AML-193 (cell line): Measurements from ENCODE around the gene FAM89B.
A peak's percentile ranks its signal among the peaks of the same experiment; 100 is the strongest.

Experiments
- DNase-seq, 2 experiments: peaks; one replicate each; lab custom pipeline; 2025; lab: John Stamatoyannopoulos, UW

FAM89B gene

DNA sequence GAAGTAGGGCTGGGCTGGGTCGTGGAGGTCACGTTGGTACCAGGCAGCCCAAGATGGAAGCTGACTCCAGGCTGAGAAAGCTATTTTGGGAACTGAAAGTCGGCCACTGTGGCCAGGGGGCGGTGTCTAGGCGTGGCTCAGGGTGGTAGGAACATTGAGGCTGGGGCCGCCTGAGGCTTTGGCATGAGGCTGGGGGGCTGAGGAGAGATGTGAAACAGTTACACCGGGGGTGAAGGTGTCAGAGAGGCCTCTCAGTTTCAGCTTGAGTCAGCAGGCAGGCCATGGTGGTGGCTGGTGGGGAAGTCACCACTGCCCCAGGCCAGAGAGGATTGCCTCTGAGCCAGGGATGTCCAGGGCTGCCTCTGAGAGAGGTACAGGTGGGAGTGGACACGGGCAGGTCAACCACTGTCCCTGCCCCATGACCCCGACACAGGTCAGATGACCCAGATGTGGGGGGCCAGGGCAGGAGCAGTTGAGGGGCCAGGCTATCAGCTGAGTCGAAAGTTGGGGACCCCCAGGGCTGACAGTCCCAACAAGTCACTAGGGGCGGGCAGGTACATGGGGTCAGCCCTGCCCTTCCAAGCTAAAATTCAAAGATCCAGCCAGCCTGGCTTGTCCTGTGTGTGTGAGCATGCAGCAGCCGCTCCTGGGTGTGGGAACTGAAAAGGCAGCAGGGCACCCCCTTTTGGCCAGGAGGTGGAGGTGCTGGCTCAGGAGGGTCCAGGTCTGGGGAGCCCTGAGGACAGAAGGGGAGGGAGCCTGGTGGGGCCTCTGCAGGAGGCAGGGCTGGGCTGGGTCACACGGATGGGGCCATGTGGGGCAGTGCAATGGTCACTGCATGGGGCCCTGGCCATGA lies 16.1 kb downstream of the FAM89B start:
- DNase-seq: peak; percentile 52 to 66

DNA sequence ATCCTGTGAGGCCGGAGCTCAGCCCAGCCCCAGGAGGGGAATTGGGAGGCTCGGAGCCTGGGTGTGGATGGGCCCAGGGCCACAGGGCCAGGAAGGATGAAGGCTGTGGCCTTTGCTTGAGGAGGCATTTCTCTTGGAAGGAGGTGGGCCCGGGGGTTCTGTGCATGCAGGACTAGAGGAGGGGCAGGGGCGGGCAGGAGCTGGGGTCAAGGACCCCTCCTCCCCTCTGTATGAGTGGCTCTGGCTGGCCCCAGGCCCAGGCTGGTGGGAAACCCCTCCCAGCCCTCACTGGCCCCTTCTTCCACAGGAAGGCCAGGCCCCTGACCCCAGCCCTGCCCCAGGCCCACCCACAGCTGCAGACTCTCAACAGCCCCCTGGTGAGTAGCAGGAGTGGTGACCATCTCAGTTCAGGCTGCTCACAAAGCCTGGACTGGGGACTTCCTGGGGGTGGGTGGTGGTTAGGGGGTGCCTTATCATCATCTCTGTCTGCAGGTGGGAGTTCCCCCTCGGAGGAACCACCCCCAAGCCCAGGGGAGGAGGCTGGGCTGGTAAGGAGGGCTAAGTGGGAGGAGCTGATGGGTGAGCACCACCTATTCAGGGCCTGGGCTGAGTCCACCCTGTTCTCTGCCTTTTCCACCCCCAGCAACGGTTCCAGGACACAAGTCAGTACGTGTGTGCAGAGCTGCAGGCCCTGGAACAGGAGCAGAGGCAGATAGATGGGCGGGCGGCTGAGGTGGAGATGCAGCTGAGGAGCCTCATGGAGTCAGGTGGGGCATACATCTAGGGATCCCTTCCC lies 17.3 kb downstream of the FAM89B start:
- no peak for DNase-seq

DNA sequence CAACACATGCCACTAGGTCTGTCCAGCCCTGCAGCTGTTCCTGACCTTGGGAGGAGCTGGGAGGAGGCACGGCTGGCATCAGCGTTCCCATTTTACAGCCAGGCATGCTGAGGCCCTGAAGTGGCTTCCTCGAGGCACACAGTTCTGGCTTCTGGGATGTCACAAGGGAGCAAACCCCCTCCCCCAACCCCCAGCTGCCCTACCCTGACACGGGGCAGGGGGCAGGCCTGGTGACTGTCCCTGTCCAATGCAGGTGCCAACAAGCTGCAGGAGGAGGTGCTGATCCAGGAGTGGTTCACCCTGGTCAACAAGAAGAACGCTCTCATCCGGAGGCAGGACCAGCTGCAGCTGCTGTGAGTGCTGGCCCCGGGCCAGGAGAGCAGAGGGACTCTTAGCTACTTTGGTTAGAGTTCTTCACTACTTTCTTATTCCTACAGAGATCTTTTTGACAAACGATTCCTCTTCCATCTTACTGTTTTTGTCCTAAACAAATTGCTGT lies 18.0 kb downstream of the FAM89B start:
- DNase-seq: no peak

DNA sequence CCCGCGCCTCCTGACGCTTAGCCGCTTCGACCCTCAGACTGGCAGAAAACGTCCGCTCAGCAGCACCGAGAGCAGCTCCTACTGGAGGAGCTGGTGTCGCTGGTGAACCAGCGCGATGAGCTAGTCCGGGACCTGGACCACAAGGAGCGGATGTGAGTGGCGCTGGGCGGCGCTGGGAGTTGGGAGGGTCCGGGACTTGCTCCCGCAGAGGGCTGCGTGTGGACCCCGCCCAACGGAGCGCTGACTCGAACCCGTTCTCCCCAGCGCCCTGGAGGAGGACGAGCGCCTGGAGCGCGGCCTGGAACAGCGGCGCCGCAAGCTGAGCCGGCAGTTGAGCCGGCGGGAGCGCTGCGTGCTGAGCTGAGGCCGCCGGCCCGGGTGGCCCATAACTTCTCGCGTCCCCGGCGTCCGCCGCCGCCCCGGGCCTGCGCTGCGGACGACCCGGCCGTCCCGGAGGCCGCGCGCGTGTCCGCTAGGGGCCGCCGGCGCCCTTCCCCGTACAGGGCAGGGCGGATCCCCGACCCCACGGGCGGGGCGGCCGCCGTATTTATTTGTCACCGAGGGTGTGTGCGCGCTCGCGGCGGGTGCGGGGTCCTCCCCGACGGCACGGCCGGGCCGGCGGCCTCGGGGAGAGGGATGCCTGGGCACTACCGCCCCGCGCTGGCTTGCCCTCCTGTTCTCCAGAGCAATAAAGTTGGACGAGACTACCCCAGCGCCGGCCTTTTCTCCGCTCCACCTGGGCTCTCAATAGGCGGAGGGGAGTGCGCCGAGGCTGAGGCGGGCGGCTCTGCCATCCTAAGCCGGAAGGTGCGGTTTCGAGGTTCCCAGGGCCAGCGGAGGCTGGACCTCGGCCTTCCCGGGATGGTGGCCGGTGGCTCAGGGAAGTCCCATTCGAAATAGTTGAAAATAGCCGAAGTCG lies 19.9 kb downstream of the FAM89B start:
- no peak for DNase-seq

DNA sequence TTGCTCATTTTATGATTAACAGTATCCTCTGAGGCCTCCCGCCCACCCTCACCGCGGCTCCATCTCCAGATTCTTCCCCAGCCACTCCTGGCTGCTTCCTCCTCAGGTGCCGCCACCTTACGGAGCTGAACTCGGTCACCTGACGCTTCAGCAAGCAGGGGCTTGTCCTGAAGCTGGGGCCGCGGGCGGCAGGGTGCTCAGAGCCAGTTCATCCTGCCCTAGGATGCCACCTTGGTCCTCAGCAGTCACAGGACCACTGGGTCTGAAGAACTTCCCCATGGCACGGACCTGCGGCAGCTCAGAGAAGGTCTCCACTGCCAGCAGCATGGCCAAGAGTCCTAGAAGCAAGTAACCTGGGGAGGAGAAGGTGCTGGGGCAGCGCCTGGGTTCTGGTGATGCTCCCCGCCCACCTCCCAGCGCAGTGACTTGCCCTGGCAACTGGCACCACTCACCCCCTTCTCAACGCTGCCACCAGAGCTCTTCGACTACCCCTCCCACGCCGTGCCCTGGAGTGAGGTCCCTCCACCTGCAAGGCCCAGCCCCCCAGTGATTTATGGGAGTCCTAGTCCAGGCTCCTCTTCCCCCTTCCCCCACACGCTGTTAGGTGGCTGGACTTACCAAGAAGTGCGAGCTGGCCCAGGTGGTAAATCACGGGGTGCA lies 20.6 kb downstream of the FAM89B start:
- DNase-seq: no peak

DNA sequence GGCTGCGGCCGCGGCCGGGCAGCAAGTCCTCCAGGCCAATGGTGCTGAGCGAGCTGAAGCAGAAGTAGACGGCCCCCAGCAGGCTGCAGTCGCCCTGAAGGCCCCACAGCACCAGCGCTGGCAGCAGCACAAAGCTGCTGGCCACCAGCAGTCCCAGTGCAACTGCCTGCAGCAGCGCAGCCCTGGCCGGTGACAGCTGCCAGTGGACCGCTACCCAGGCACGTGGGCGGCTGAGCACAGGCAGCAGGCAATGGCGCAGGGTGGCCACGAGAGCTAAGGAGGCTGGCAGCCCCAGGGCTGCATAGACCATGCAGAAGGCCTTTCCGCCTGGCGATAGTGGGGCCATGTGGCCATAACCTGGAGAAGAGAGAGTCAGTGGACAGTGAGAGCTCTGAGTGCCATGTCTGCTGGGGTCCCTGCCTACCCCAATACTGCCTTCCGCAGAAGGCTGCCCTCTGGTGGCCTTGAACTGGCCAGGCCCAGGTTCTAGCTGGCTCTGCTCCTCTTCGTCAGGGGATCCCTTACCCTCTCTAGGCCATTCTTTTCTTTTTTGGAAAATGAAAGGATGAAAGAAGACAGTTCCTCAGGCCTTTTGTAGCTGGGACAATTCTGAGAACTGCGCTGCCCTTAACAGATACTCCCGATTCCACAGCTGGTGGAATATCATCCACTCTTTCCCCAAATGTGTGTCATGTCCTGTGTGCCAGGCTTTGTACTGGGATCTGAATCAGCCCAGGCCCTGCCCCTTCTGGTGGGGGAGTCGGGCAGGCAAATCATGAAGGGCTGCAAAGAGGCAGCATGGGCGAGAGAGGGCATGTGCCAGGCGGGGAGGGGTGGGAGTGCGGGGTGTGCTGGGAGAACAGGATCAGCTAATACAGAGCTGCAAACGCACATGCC lies 21.4 kb downstream of the FAM89B start:
- DNase-seq: peak in 1 of 2 experiments; percentile 11

DNA sequence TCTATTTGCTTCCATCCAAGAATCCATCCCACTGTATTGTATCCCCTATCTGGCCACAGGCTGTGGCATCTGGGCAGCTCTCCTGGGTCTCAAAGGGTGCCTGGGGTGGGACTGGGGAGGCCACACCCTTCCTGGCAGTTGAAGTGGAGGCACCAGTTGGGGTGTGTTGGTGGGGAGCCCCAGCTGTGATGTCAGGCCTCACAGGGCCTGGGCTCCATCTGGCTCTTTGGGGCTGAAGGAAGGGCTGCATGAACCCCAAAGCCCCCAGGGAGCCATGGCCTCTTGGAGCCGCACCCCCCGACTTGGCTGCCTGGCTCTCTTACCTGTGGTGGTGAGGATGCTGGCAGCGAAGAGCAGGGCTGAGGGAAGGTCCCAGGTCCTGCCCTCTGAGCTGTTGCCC lies 22.8 kb downstream of the FAM89B start:
- no peak for DNase-seq

DNA sequence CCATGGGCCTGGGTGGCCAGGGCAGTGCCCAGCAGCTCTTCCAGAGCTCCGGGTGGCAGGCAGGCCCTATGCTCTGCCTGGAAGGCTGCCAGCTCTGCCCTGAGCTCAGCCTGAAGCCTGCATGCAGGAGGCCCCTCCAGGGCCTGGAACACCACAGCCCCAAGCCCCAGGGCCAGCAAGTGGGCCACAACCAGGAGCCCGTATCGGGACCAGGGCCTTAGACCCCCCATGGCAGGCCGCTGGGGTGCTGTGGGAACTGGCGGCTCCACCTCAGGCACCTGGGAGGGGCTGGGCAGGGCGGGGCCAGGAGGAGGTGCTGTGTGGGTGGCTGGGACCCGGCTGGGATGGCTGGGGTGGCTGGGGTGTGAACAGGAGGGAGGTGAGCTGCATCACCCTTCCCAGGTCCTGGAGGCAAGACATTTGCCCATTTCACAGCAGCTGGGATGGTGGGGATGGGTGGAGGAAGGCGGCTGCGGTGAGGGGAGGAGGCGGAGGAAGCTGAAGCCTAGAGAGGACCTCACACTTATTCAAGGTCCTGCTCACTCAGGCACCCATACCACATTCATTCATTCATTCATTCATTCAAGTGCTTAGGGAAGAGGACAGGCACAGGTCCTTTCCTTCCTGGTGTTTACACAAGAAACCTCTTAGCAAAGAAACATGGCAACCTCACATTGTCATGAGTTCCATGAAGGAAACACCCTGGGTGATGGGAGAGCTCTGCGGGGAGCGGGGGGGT lies 23.4 kb downstream of the FAM89B start, which contains the start of gene KCNK7:
Gene KCNK7 (minus strand): TSS at position 258 of the 739 bp plus-strand sequence. CDS start 28 bp downstream, at position 230.
- DNase-seq: no peak

DNA sequence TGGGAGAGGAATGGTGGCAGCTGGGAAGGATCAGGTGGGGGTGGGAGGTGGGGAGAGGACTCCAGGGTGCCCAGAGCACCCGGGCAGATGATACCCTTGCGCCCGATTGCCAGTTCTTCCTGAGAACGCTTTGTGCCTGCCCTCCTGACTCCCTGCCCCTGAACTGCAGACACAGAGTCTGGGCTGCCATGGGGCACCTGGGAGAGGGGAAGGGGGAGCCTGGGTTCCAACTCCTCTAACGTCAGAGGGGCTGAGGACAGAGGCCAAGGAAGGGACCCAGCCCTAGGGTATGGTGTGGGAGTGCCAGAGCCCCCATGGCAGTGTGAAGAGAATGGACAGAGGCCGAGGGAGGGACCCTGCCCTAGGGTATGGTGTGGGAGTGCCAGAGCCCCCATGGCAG lies 24.2 kb downstream of the FAM89B start:
- no peak for DNase-seq

DNA sequence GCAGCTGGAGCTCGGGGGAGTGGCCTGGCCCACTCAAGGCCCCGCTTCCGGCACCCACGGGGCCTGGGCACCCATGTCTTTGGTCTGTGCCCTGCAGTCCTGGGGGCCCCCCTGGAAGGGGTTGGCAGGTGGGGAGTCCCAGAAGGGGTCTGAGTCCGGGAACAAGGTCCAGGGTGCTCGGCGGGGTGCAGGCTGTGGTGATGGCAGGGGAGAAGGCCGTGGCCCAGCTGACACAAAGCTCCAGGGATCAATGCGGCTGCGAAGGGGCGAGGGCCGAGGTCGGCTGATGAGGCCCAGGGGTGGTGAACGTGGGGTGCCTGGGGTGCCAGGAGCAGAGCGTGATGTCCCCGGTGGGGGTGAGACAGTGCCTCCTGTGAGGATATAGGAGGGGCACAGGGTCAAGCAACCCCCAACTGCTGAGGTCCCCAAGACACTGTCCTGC lies 25.9 kb downstream of the FAM89B start:
- no peak for DNase-seq

DNA sequence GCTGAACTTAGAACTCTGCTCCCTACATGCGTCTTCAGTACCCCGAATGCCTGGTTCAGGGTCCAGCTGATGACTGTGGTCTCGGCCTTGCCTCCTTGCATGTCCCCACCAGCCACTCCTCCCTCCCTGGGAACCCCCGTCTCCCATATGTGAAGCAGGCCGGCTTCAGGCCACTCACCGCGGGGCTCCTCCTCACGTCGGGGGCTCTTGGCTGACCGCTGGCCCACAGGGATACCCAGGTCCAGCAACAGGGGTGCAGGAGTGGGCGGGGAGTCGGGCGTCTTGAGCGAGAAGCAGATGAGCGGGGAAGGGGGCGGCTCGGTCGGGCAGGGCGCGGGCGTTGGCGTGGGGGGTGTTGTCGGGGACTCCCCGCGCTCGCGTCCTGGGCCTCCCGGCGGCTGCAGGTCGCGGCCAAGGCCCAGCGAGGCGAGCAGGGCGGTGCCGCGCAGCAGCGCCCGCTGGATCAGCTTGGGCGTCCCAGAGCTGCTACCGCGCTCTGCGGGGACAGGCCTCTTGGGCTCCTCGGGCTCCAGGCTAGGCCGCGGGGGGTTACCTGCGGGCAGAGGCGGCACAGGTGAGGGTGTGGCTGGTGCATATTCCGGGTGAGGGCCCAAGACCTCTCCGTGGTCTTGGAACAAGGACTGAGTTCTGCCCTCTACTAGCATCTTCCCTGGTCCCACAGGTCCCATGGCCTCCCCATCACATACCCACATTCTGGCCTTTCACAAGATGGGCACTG lies 27.0 kb downstream of the FAM89B start:
- no peak for DNase-seq

DNA sequence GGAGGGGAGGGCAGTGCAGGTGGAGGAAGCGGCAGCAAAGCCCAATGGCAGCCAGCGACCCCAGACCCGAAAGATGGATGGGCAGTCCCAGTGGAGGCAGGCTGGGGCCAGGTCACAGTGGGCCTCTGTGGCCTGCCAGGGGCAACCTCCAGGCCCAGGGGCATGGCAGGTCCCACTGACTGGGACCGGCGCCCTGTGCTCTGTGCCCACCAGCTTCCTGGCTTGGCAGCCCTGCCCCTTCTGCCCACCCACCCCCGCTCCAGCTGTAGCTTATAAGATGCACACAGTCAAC lies 27.6 kb downstream of the FAM89B start:
- no peak for DNase-seq

DNA sequence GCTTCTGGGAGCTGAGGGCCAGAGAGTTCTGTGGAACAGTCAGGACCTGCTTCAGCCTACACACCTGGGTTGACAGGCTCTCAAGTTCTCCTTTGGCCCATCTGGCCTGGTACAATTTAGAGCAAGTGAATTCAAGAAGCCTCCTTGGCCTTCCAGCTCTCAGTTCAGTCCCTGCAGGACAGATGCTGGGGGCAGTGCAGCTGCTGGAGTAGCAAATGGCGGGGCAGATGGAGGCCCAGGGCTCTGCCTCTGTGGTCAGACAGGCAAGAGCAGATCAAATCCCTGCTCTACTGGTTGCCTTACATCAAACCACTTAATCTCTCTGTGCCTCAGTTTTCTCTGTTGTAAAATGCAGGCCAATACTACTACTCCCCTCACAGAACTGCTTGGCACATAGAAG lies 31.9 kb downstream of the FAM89B start:
- no peak for DNase-seq

DNA sequence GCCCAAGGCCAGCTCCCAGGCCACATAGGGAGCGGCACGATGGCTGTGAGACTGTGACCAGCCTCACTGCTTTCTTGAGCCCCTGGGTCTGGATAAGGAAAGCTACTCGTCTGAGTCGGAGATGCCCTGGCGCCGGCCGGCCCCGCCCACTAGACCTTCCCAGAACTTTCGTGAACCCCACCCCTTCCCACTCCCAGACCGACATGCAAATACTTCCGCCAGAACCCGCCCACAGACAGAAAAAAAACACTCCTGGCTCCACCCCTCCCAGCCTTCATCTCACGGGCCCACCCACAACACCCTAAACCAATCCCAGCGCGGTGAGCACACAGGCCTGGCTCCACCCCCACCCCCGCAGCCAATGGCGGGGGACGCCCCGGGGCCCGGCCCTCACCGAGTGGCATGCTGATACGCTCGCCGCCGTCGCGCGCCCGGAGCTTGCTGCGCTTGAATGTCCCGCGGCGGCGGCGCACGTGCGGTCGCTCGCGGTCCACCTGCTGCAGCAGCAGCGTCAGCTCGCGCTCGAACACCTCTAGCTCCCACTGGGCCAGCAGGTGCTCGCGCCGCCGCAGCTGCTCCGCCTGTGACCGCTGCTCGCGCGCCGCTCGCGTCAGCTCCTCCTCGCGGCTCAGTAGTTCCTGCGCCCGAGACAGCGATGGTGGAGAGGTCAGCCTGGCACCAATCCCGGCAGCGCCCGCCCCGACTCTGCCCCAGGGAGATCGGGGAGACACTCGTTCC lies 34.7 kb downstream of the FAM89B start:
- no peak for DNase-seq

DNA sequence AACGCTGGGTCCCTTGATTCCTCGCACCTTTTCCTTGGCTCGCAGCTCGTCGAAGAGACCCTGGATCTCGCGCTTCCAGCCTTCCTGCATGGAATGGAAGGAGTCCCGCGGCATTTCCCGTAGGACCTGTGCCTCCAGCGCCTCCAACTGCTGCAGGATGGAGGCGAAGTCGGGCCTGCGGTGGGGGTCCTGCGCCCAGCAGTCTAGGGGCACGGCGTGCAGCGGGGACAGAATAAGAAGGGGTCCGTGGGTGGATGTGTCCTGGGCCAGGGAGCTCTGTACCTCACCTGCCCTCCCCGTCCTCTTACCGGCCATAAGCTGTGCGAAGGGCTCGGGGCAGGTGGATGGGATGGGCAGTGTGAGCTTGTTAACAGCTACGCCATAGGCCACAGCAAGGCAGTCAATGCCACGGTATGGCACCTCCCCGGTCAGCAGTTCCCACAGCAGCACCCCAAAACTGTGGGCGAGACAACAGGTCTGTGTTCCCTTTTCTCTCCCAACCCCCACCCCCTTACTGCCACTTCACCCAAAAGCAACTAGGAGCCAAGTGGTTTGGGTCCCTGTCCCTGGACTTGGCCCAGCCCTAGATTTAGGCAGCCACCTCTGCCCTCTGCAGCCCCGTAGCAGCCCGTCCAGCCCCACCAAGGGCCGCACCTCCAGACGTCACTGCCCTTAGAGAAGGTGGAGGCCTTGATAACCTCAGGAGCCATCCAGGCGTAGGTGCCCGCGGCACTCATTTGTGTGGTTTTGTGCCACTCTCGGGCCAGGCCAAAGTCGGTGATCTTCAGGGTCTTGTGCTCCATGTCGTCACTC lies 35.5 kb downstream of the FAM89B start:
- DNase-seq: no peak

DNA sequence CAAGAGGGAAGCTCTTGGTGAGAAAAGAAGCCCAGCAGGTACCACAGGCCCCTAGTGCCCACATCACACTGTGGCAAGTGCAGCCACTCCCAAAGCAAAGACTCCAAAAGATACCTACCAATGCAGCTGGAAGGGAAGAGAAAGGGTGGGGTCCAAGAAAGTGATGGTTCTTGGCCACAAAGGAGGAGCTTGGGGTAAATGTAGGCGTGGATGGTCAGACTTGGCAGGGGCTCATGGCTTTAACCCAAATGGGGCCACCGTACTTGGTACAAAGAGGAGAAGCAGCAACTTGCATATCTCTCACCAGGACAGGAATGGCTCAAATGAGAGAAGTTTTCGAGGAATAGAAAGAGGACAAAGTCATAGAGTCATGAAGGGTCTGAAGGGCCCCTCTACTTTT lies 36.9 kb downstream of the FAM89B start:
- DNase-seq: no peak

DNA sequence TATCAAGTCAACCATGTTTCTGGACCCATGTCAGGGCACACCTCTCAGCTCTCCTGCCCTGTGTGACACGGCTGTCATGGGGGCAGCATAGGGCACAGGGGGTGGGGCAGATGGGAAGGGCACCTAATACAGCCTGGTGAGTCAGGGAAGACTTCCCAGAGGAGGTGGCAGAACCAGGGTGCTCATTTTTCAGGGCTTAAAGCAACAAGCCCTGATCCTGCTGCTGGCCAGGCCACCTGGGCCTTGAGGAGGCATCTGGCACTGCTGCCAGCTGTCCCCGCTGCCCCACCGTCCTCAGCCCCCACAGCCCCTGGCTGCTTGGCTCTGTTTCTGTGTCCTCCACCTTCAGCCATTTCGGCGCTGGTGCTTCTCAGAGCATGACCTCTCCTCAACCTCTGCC lies 37.3 kb downstream of the FAM89B start:
- no peak for DNase-seq
